SIG-M5 (cell line): Measurements from ENCODE around the gene FOXL3.

Source experiments
- DNase-seq: peaks from one replicate; lab custom pipeline; 2025; lab: John Stamatoyannopoulos, UW

The FOXL3 gene

DNA sequence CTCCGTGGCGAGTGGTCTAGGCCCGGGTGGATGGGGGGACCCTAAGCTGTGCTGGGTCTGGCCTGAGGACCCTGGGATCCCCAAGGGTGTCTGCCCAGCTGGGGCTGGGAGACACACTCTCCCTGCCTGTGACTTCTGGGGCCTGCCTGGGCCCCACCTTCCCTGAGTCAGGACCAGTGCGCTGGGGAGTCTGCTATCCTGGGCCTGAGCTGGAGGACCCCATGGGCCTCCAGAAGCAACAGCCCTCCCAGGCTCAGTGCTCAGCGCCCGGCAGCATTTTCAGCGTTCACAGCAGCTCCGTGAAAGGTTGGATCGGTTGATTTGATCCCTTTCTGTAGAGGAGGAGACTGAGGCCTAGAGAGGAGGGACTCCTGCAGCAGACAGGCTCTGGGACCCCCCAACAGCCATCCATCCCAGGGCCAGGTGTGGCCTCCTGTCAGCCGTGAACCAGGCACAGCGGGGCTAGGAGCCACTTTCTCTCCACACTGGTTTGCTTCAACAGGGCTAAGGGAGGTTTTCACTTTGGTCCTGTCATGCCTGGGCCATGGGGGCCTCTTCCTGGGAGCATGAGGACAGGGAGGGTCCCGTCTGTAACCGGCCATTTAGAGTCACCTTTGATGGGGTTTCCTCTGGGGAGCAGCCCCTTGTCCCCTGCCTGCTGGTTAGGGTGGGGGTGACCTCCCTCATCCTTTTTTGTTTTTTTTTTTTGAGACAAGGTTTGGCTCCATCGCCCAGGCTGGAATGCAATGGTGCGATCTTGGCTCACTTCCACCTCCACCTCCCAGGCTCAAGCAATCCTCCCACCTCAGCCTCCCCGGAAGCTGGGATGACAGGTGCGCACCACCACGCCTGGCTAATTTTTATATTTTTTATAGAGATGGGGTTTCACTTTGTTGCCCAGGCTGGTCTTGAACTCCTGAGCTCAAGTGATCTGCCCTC is 12.4 kb downstream of the FOXL3 start:
- DNase-seq = no peak

DNA sequence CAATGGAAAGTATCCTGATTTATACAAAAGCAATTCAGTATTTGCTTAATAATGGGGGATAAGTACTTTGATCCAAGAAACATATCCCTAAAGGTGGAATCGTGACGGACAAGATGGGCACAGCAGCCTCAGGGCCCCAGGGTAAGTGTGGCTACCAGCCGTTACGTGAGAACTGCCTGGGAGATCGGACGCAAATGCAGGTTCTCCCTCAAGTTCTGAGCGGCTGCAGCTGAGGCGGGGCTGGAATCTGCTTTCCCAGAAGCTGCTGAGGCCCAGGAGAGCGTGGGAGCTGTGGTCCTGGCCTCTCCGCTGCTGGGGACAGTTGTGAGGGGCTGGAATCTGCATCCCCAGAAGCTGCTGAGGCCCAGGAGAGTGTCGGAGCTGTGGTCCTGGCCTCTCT is 13.5 kb downstream of the FOXL3 start:
- no peak for DNase-seq

DNA sequence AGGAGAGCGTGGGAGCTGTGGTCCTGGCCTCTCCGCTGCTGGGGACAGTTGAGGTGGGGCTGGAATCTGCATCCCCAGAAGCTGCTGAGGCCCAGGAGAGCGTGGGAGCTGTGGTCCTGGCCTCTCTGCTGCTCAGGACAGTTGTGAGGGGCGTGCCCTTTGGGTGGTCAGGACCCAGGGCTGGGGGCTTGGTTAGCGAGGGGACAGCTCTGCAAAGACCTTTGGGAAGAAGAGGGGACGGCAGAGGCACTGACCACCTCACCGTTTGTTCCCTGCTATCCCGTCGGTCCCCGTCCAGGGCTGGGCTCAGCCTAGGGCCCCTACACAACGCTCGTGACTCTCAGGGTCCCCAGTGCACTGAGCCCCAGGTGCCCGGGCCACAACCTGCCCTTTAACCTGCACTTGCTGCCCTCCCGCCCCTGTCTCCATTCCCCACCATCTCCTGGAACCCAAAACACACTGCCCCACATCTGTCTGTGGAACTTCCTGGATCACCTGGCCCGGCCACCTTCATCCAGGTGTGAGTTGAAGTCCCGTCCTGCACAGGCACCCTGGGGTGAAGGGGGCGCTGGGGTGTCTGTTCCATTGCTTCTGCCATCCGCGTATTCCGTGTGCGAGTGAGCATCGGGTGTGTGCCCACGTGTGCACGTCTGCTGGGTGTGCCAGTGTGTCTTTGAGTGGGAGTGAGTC is 14.1 kb downstream of the FOXL3 start:
- no peak for DNase-seq

- DNase-seq = no peak
Measured at GRCh38 chr7:304574-305409, 14.8 kb downstream of the FOXL3 start.

GRCh38 chr7:305410-306151 is 15.6 kb downstream of the FOXL3 start:
- DNase-seq = no peak

- DNase-seq = no peak
Measured at GRCh38 chr7:307970-308369, 18.0 kb downstream of the FOXL3 start.

GRCh38 chr7:309586-310228 is 19.7 kb downstream of the FOXL3 start:
- no peak for DNase-seq

DNA sequence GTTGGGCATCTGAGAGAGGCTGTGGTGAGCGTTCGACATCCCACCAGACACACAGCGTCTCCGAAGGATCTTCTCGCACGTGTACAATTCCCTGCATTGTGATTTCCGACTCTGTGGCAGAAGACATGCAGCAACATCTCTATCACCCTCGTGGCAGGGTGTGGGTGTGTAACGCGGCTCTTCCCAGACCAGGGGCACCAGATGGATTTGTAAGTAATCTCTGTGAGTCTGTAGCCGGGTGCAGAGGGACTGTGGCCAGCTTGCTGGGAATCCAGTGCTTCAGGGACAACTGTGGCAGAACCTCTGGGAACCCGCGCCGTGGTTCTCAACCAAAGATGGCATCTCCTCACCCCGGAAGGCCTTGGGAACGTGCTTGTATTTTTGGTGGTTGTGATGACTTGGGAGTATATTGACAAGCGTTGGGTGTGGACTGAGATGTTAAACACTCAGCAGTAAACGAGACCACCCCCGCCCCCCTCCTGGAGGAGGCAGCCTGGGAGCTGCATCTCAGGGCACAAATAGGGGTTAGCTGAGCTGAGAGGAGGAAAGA is 21.2 kb downstream of the FOXL3 start:
- no peak for DNase-seq

DNA sequence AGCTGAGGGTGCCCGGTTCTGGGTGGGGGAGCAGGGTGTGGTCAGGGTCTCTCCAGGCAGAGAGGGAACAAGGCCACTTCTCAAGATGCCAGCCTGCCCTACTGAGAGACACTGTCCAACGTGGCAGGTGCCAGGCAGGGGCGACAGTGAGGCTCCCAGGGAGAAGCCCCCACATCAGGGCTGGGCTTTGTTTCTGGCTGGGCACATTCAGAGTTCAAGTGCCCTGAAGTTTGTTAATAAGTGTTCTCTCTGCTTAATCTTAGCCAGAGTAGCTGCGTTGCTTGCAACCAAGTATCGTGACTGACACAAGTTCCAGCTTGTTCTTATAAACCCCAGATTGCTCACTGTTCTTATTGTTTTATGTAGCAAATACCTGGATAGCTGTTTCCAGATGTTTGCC is 21.8 kb downstream of the FOXL3 start:
- no peak for DNase-seq

DNA sequence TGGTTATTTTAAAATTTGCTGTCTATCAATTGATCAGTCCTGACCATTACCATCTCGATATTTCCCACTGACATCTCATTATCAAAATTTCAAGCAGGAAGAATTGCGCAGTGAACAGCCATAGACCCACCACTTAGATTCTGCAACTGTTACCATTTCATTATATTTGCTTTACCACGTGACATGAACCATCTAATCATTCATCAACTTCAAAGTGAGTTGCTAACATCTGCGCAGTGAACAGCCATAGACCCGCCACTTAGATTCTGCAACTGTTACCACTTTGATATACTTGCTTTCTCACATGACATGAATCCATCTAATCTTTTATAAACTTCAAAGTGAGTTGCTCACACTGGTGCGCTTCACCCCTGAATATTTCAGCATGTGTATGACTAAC is 22.5 kb downstream of the FOXL3 start:
- DNase-seq = no peak

DNA sequence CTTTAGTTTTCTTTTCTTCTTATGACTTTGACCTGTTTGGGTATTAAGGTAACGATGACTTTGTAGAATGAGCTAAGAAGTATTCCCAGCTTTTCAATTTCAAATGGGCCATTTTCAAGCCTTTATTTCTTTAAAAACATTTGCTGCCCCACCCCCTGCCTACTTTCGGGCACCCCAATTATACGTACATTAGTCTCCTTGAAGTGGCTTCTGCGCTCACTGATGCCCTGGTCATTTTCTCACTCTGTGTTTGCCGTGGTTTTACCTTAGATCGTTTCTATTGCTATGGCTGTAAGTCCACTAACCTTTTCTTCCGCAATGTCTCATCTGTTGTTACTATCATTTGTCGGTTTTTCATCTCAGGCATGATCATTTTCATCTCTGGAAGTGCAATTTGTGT is 24.9 kb downstream of the FOXL3 start:
- no peak for DNase-seq

DNA sequence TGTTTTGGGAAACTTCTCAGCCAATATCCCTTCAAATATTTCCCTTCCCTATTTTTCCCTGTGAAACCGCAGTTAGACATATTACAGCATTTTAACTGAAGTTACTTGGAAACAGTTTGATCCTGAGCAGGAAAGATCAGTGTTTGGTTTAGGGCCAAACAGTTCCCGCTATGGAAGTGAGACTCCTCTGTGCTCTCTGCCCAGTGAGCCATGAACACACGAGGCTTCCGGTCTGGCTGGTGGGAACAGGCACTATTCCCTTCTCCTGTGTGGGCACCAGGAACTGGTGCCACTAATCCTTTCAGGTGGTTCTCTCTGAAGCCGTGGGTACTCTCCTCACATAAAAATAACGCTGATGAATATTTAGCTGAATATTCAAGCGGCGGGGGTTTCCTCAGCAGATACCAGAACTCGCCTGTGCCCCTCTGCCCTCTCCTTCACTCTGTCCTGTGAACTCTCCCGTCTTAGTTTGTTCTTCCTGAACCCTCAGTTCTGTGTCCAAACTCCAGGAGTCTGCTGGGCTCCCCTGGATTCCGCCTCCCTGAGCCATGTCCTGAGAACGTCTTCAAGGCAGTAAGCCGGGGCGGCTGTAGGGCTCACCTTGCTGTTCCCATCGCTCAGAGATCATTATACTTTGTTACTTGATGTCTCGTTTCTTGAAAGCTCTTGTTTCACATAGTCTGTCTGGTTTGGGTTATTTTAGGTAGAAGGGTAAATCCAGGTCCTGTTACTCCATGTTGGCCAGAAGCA is 25.7 kb downstream of the FOXL3 start:
- no peak for DNase-seq

- no peak for DNase-seq
Measured at GRCh38 chr7:317643-318405, 27.9 kb downstream of the FOXL3 start.

GRCh38 chr7:318476-318875 is 28.5 kb downstream of the FOXL3 start:
- no peak for DNase-seq

DNA sequence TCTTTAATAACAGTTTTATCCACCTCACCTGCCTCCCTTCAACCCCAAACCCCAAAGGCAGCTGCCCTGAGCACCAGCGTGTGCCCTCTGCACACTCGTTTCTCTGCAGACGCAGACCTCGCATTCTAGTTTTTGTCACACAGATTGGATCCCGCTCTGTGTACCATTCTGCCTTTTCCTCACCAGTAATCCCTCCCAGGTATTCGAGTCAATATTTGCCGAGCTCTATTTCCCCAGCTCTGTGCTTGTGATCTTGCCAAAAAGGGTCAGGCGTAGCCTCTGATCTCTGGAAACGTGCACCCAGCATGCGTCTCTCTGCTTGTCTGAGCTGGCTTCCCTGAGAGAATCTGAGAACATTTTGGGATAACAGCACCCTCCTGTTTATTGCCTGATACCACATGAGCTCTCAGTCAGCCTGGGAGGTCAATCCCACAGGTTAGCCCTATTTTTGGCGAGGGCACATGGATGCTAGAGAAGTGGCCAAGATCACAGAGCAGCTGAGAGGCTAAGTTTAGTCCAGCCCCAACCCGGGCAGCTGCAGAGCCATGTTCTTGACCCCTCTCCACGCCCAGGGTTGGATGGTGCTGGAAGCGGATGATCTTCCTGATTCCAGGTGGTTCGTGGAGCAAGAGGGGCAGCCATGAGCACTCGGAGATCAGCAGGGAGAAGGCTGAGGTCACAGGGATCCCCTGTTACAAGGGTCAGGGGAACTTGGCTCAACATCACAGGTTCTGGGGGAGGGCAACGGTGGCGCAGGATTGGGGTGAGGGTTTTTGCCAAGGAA is 29.1 kb downstream of the FOXL3 start:
- DNase-seq = no peak

DNA sequence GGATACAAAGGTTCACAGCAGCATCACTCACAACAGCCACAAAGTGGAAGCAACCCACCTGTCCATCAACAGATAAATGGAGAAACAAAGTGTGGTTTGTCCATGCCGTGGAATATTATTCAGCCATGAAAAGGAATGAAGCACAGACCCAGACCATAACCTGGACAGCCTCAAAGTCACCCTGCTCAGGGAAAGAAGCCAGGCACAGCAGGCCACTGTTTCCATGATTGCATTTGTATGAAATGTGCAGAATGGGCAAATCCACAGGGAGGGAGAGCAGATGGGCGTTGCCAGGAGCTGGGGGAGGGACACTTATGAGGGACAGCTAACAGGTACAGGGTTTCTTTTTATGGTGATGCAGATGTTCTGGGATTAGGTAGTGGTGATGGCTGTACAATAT is 30.3 kb downstream of the FOXL3 start:
- no peak for DNase-seq

DNA sequence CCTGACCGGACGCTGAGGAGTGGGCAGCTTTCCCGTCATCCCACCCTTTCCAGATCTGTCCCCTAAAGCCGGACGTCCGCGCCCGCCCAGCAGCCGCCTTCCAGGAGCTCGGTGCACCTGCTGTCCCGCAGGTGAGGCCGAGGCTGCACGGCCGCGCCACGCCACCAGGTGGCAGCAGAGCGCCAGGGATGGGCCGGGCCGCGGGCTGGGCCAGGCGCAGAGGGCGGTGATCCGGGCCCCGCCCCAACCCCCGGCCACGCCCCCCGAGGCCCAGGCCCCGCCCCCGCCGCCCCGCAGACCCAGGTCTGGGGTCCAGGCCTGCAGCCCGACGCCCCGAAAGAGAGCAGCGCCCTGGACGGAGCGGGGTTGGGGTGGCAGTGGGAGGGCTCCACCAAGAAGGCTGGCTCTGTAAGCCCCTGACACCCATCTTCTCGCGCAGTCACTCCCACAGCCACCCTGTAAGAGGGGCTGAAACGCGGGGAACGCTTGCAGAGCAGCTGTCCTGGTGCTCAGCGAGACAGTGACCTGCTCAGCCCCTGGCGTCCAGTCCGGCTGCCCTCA is 32.2 kb downstream of the FOXL3 start:
- DNase-seq = no peak

DNA sequence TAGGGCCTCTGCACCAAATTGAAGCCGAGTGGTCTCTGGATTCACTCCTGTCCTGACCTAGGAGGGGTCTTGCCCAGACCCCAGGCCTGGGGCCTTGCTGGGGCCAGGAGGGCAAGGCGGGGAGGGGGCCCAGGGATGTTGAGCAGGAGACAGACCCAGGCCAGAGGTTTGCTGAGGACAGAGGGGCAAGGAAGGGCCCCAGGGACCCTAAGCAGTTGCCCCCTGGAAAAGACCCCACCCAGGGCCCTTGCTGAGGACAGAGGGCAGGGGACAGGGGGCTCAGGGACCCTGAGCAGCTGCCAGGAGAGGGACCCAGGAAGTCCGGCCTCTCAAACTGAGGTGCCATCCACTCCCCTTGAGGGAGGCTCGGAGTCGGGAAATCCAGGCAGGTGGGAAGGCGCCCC is 32.7 kb downstream of the FOXL3 start:
- no peak for DNase-seq
